Measurements from ENCODE around the gene PDF.

Gene PDF

GRCh38 chr16:69285240-69285639 lies 45.1 kb downstream of the PDF start:
- WGBS, result 100% methylated on average over 1 of the region's 4 CpGs
- no peak overlapping the region for H2AK5ac ChIP-seq (ENCODE audit: low read length, severe bottlenecking)
- no peak overlapping the region for H3K4me3 ChIP-seq (ENCODE audit: insufficient read depth in 1 of 2, low read depth in 1 of 2, low read length in 2 of 2)
- H3K4me1 ChIP-seq (ENCODE audit: control insufficient read depth, insufficient read depth, low read depth, low read length), result peaks cover 2% of the 10 kb centered on the region
- no peak overlapping the region for H3K23ac ChIP-seq (ENCODE audit: low read length in 2 of 2)
- H2BK12ac ChIP-seq (ENCODE audit: low read length in 2 of 2), result no peak overlapping the region
- no peak overlapping the region for H4K8ac ChIP-seq (ENCODE audit: low read length)
- no peaks in the 10 kb centered on the region for H3K27me3 ChIP-seq (ENCODE audit: control insufficient read depth in 1 of 2, insufficient read depth in 1 of 2, low read length in 2 of 2)
- DNase-seq, result no peak
- H2AFZ ChIP-seq (ENCODE audit: low read depth, low read length), result no peak overlapping the region
- no peak overlapping the region for H3K27ac ChIP-seq (ENCODE audit: low read length, poor library complexity, severe bottlenecking)
- no peak overlapping the region for H3K18ac ChIP-seq (ENCODE audit: low read depth in 1 of 2, low read length in 2 of 2)
- no peak overlapping the region for H4K91ac ChIP-seq (ENCODE audit: low read length)
- no peak overlapping the region for H3K14ac ChIP-seq (ENCODE audit: low read length in 2 of 2)
- H3K9me3 ChIP-seq (ENCODE audit: control insufficient read depth, low read length), result no peaks in the 10 kb centered on the region
- H3K79me1 ChIP-seq (replicated peaks; ENCODE audit: low read length, poor library complexity, severe bottlenecking), result peaks cover 14% of the 10 kb centered on the region
- H2BK15ac ChIP-seq (ENCODE audit: low read depth, poor library complexity, severe bottlenecking), result no peak overlapping the region
- no peak overlapping the region for H2BK5ac ChIP-seq (ENCODE audit: low read depth, low read length, poor library complexity, severe bottlenecking)
- H3K4me2 ChIP-seq (ENCODE audit: low read length, poor library complexity, severe bottlenecking), result no peak overlapping the region
- no peak overlapping the region for H3K9ac ChIP-seq (ENCODE audit: low read length)
- peaks cover 11 to 42% of the 10 kb centered on the region in 2 experiments for H3K36me3 ChIP-seq (ENCODE audit: control insufficient read depth in 1 of 2, insufficient read depth in 2 of 2, low read depth in 1 of 2, low read length in 2 of 2)
- no peak overlapping the region for H2BK120ac ChIP-seq (ENCODE audit: low read depth, low read length)
- H3K4ac ChIP-seq (ENCODE audit: low read depth in 1 of 2, low read length in 2 of 2), result no peak overlapping the region

- Histone ChIP-seq H3K23ac (ENCODE audit: low read length in 2 of 2) (no peak overlapping the region), H3K18ac (ENCODE audit: low read depth in 1 of 2, low read length in 2 of 2) (no peak overlapping the region)
- WGBS, result 95% methylated on average over 4 of the region's 4 CpGs
These were observed 46.5 kb downstream of the PDF start for GRCh38 chr16:69283851-69284250.

GRCh38 chr16:69277413-69277812 lies 53.0 kb downstream of the PDF start:
- no peak overlapping the region for H2BK120ac ChIP-seq (ENCODE audit: low read depth, low read length)

More at GRCh38 chr16:69283851-69284250, 46.5 kb downstream of the PDF start:
- no peak for DNase-seq
- Histone ChIP-seq H2AK5ac (ENCODE audit: low read length, severe bottlenecking) (no peak overlapping the region), H3K14ac (ENCODE audit: low read length in 2 of 2) (no peak overlapping the region), H2BK5ac (ENCODE audit: low read depth, low read length, poor library complexity, severe bottlenecking) (no peak overlapping the region), H3K4me1 (ENCODE audit: control insufficient read depth, insufficient read depth, low read depth, low read length) (peaks cover 2% of the 10 kb centered on the region), H3K27ac (ENCODE audit: low read length, poor library complexity, severe bottlenecking) (no peak overlapping the region), H4K8ac (ENCODE audit: low read length) (no peak overlapping the region), H2AFZ (ENCODE audit: low read depth, low read length) (no peak overlapping the region), H3K4ac (ENCODE audit: low read depth in 1 of 2, low read length in 2 of 2) (no peak overlapping the region), H3K27me3 (ENCODE audit: control insufficient read depth in 1 of 2, insufficient read depth in 1 of 2, low read length in 2 of 2) (no peaks in the 10 kb centered on the region), H2BK12ac (ENCODE audit: low read length in 2 of 2) (no peak overlapping the region), H2BK15ac (ENCODE audit: low read depth, poor library complexity, severe bottlenecking) (no peak overlapping the region), H3K4me2 (ENCODE audit: low read length, poor library complexity, severe bottlenecking) (no peak overlapping the region), H3K9ac (ENCODE audit: low read length) (peak overlapping the region; percentile 35), H4K91ac (ENCODE audit: low read length) (no peak overlapping the region), H3K4me3 (ENCODE audit: insufficient read depth in 1 of 2, low read depth in 1 of 2, low read length in 2 of 2) (no peak overlapping the region), H3K36me3 (ENCODE audit: control insufficient read depth in 1 of 2, insufficient read depth in 2 of 2, low read depth in 1 of 2, low read length in 2 of 2) (peaks cover 11 to 39% of the 10 kb centered on the region in 2 experiments), H3K9me3 (ENCODE audit: control insufficient read depth, low read length) (no peaks in the 10 kb centered on the region), H3K79me1 (replicated peaks; ENCODE audit: low read length, poor library complexity, severe bottlenecking) (peaks cover 12% of the 10 kb centered on the region), H2BK120ac (ENCODE audit: low read depth, low read length) (no peak overlapping the region)

More at GRCh38 chr16:69277413-69277812, 53.0 kb downstream of the PDF start:
- Histone ChIP-seq H3K79me1 (replicated peaks; ENCODE audit: low read length, poor library complexity, severe bottlenecking) (peaks cover 6% of the 10 kb centered on the region), H3K4me2 (ENCODE audit: low read length, poor library complexity, severe bottlenecking) (no peak overlapping the region), H3K4me1 (ENCODE audit: control insufficient read depth, insufficient read depth, low read depth, low read length) (peaks cover 1% of the 10 kb centered on the region), H4K91ac (ENCODE audit: low read length) (no peak overlapping the region), H3K4me3 (ENCODE audit: insufficient read depth in 1 of 2, low read depth in 1 of 2, low read length in 2 of 2) (peak overlapping the region in 1 of 2 experiments; percentile 17), H3K18ac (ENCODE audit: low read depth in 1 of 2, low read length in 2 of 2) (no peak overlapping the region), H3K14ac (ENCODE audit: low read length in 2 of 2) (no peak overlapping the region), H3K27me3 (ENCODE audit: control insufficient read depth in 1 of 2, insufficient read depth in 1 of 2, low read length in 2 of 2) (no peaks in the 10 kb centered on the region), H3K23ac (ENCODE audit: low read length in 2 of 2) (no peak overlapping the region), H2AK5ac (ENCODE audit: low read length, severe bottlenecking) (no peak overlapping the region), H3K36me3 (ENCODE audit: control insufficient read depth in 1 of 2, insufficient read depth in 2 of 2, low read depth in 1 of 2, low read length in 2 of 2) (peaks cover 0 to 10% of the 10 kb centered on the region in 2 experiments), H3K27ac (ENCODE audit: low read length, poor library complexity, severe bottlenecking) (no peak overlapping the region), H3K9ac (ENCODE audit: low read length) (peak overlapping the region; percentile 76), H3K4ac (ENCODE audit: low read depth in 1 of 2, low read length in 2 of 2) (no peak overlapping the region), H2BK15ac (ENCODE audit: low read depth, poor library complexity, severe bottlenecking) (no peak overlapping the region), H2BK5ac (ENCODE audit: low read depth, low read length, poor library complexity, severe bottlenecking) (no peak overlapping the region), H2BK12ac (ENCODE audit: low read length in 2 of 2) (no peak overlapping the region), H4K8ac (ENCODE audit: low read length) (no peak overlapping the region), H3K9me3 (ENCODE audit: control insufficient read depth, low read length) (no peaks in the 10 kb centered on the region), H2AFZ (ENCODE audit: low read depth, low read length) (no peak overlapping the region)
- no peak for DNase-seq
- no CpG with 5 or more reads among the region's 1 CpG for WGBS
